ENCODE data around the gene SYDE2.
"Not testable (repeated sequence)": the region's sequence is repeated elsewhere in the genome, so short reads cannot be mapped to it uniquely, and the experiment has no call there.

The SYDE2 gene

DNA sequence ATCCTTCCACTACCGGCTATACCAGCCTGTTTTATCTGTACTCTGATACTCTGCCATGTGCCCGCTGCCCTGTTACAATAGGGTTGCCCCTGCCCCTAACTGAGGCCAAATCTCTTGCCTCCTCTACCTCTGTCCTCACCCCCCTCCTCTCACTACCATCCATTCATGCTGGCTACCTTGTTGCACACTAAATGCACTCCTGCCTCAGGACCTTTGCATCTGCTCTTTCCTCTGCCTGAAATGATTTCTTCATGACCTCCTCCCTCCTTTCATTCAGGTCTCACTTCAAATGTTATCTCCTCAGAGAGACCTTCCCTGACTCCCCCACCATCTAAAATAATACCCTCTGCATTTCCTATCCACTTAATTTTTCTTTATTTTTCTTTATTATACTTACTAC lies 7.7 kb upstream of the SYDE2 start:
- DNase-seq: no peak

DNA sequence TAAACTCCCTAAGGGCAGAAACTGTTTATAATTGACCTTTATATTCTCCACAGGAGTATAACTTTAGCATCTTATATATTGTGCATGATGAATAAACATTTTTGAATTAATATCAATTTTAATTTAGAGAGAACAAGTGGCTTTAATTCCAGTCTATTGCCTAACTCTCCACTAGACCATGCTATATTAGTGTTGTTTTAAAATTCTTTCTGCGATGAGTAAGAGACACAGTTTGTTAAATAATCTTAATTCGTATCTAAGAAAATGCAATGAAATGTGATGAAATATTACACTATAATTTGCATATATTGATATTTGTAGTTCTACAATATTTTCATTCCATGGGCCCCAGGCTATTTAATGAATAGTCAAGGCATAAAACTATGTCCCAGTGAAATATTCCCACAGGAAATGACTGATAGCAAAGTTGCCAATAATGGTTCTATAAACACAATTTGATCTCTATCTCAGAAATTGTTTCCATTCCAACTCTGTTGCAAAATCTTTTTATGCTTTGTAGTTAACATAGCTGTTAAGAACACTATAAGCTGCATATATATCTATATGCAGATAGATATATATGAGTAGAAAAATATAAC lies 2.9 kb upstream of the SYDE2 start:
- DNase-seq: no peak

DNA sequence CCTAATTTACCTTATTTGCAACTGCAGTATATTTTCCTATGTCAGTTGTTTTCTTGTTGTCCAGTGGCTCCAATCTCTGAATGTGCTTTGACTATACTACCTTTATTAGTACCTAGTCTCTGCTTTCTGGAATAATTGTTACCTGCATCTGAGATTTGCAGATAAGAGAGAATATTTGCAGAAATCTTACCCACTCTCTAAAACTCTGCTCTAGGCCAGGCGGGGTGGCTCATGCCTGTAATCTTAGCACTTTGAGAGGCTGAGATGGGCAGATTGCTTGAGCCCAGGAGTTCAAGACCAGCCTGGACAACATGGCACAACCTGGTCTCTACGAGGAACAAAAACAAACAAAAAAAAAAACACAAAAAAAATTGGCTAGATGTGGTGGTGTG lies 2.0 kb upstream of the SYDE2 start:
- DNase-seq: no peak

DNA sequence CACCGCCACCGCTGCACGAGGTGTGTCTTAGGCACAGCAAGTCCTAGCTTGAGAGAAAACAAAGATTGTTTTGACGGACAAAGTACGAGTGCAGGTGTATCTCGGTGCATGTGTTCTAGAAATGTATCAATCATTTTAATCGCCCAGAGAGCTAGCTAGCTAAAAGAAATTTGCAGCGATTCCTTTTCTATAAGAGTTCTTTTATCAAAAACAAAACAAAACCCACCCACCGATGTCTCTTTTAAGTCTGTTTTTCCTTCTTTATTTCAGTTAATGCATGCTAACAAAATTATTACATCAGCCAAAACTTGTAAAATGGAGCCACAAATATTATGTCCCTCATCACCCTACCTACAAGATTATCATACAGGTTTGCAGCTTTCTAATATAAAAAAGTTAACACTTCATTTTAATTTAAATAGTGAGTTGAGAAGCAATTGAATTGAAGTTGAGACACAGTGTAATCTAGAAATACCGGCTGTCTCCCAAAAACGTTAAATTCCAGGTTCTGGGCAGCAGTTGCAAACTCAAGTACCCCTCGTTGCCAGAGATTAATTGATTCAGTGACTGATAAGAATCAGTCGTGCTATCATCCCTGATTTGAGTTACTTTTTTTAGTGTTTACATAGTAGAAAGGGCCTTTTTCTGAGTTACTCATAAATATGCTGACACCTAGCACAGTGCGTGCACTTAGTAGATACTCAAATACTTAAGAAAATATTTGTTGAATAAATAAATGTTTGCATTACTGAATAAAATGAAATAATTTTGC lies 1.5 kb upstream of the SYDE2 start:
- DNase-seq: no peak

DNA sequence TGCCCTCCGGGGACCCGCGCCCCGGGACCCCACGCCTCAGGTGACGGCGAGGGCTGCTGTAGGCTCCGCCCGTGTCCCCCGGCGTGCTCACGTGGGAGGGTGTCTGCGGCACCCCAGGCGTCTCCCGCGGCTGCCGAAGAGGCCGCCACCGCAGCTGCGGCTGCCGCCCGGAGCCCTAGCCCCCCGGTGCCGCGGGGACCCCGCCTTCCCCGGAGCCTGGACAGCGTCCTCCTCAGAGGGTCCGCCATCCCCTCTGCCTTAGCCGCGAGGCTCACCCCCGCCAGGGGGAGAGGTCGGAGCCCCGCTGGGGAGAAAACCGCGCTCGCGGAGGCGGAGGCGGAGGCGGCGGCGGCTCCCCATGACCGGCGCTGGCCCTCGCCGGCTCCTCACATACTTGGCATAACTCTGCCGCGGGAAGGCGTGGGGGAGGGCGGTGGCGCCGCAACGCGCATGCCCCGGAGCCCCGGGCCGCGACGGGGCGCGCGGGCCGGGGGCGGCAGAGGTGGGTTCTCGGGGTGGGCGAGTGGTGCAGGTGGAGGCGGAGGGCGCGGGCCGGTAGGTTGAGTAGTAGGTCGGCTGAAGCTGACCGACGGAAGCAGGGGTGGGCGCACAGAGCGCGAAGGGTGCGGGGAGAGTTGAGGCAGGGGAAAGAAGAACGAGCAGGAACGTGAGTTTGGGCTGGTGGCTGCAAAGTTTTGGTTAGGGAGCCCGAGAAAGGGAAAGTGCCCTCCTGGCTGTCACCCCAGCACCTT lies 700 bp upstream of the SYDE2 start:
- peak; percentile 47 to 61 for DNase-seq

DNA sequence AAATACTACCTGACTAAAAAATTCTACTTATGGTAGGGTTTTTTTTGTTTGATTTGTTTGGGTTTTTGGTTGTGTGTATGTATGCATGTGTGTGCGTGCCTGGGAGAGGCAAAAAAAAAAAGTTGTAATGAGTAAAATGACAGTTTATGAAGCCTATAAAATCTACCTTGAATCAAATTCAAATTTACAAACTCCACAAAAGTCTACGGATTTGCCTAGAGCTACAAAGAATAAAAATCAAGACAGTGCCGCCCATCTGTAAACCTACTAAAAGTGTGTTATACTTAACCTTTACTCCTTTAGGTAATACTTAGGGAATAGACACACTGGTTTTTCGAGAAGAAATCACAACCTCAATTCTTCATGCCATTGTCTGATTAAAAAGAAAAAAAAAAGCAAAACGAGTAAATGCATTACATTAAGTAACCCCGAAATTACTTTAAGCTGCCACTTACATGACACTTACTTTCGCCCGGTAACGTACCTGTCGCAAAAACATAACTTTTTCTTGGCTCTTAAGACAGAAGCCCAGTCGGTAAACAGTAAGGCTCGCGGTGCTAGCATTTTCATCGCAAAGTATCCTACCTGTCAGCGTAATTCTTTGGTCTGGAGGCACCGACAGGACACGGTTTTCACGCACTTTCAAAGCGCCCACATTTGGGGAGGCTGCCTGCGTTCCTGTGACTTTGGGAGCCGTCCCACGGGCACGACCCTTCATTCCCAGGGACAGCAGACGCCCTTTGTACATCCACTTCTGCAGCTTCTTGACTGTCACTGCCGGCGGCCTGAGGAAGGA lies 951 bp downstream of the SYDE2 start:
- peak; percentile 48 to 50 for DNase-seq

DNA sequence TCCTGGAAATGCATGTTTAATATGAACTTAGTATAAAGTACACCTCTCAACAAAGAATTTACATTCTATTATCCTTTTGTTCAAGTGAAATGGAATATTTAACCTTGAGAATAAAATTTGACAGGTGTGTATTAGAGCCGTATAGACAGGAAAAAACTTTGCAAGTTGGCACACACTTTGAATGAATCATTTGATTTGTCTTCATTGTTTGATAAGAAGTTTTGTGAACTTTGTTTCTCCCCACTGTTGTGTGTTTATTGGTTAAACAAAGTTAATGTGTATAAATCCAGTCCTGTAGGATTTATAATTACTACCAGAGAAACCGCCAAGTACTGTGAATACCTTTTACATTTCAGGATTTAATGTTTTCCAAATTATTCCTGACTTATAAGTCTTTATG lies 2.0 kb downstream of the SYDE2 start:
- no peak for DNase-seq

DNA sequence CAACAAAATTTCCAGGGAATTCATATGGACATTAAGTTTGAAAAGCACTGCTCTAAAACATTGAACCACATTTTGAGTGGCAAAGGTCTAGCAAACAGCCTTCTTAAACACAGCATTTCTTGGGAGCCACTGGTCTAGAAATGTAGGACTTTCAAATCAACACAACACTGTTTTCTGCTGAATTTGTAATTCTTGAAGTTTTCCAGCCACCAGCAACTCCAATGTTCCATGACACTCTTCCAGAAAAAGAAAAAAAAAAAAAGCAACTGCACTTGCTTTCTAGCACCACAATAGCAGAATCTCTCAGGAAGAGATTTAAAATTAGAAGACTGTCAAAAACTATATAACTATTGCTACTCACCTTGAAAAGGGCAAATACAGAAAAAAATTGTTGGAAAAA lies 4.5 kb downstream of the SYDE2 start:
- no peak for DNase-seq

DNA sequence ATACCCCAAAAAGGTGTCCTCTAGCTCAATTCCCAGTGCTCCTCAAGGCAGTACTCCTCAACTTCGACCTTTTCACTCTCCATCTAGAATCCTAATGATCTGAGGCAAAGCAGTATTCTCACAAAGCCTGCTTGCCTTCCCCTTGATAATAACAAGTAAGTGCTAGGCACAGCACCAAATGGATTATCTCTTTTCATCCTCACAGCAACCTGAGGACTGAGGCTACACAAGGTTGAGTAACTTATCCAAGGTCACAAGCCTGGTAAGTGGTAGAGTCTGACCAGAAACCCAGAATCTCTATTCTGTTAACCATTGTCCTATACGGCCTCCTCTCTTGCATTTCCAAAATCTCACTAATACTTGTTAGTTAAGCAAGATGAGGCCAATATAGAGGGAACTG lies 5.1 kb downstream of the SYDE2 start:
- DNase-seq: no peak

DNA sequence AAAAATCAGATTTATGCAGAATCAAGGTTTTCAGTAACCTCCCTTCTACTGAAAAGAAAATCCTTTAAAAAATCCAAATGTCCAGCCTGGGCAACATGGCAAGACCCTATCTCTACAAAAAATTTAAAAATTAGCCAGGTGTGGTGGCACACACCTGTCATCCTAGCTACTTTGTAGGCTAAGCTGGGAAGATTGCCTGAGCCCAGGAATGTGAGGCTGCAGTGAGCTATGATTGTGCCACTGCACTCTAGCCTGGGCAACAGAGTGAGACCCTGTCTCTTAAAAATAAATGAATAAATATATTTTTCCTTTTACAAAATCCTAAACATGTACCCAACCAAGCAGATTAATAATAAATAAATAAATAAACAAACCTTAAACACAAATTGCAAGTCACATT lies 8.7 kb downstream of the SYDE2 start:
- not testable (repeated sequence) for DNase-seq

DNA sequence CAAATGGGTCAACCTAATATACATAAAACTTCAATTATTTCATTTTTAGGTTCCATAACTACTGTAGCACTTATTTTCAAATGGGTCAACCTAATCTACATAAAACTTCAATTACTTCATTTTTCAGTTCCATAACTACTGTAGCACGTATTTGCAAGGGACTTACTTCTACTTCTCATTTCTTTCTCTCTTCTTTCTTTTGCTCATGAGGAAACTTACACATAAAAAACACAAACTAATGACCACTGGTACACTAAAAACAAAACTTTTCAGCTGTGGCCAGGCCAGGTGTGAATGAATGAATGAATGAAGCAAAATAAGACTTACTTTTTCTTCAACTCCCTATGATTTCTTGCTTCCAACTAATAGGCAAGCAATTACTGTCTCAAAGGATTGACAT lies 11.7 kb downstream of the SYDE2 start:
- no peak for DNase-seq

DNA sequence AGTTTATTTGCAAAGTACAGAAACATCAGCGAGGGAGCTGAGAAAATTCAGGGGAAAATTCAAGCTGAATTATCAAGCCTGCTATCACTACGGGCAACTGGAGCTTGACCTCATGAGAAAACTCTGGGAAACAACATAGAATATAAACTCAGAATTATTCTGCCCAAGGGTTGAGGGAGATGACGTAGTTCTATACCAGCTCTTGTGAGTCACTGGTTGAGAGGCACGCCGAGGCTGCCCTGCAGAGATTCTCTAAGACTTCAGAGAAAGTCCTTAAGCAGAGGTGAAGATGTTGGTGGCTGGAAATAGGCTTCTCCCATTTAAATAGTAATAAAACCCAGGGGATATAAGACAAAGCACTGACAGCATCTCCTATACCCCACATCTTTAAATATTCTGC lies 12.3 kb downstream of the SYDE2 start:
- no peak for DNase-seq

DNA sequence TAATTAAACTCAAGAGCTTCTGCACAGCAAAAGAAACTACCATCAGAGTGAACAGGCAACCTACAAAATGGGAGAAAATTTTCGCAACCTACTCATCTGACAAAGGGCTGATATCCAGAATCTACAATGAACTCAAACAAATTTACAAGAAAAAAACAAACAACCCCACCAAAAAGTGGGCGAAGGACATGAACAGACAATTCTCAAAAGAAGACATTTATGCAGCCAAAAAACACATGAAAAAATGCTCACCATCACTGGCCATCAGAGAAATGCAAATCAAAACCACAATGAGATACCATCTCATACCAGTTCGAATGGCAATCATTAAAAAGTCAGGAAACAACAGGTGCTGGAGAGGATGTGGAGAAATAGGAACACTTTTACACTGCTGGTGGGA lies 13.8 kb downstream of the SYDE2 start:
- not testable (repeated sequence) for DNase-seq

DNA sequence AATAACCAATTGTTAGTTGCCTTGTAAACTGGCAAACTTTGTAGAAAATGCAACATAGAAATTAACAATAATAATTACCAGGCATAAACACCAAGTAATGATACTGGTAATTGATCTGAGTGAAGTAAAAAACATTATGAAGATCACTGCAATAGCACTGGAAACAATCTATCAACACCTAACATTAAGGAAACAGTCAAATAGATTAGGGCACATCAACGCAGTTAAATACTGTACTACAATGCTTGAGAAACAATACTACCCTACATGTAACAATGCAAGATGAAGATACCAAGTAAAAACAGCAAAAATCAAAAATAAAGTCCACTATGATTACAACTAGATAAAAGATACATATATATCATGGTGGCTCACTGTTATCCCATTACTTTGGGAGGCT lies 16.6 kb downstream of the SYDE2 start:
- no peak for DNase-seq

DNA sequence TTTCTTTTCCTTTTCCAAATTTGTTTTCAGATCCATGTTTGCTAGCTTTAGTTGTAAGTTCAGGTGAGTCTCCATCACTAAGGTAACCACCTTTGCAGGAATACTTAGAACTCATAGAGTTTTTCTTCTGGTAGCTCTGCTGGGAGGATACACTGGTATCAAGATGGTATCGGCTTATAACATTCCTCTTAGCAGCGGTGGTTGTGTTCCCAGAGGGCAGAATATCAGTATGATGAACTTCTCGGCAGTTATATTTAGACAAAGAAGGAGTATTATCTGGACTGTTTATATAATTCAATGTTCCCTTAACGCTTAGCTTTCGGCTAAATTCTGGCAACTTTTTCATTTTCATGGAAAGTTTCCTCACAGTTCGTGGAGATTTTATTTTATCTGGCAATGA lies 18.1 kb downstream of the SYDE2 start:
- DNase-seq: no peak

DNA sequence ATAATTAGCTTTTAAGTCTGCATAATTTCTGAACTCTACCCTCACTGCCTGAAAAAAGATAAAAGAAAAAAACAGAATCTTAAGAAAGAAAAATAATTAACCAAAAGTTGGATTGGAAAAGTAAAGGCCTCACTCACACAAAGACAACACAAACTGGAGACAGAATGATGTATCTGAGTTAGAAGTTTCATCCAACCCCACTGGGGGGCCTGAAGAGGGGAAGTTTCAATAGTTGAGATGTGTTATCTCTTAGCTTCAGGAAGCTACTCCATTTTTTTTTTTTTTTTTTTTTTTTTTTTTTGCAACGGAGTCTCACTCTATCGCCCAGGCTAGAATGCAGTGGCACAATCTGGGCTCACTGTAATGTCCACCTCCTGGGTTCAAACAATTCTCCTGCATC lies 19.9 kb downstream of the SYDE2 start:
- peak in 1 of 2 experiments; percentile 11 for DNase-seq

DNA sequence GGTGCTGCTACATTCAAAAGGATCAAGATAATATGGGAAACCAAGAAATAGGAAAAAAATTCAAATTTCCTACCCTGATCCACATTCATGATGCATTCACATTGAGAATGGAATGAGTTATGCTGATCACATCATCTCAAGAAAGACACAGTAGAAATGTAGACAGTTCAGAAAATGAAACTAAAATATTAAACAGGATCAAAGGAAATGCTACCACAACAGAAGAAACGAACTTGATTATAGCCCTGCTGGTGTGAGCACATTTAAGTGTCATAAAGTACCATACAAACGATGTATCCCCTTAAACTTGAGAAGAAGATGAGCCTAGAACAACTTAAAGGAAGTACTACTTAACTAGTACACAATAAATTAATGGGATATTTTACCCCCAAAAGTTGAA lies 21.3 kb downstream of the SYDE2 start:
- no peak for DNase-seq

DNA sequence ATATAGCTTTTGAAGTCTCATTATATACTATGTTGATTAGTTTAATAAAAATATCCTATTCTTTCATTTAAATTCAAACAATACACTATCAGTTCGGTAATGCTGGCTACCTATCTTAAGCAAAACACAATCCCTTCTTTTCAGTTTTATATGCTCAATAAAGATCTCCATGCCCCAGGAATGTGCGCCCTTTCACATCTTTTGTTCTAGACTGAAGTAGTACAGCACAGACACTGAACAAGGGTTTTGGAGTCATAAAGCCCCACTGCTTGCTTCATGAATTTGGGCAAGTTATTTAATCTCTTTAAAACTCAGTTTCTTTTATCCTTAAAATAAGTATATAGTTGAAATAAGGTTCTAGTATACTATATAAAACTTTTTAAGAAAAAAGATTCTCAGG lies 22.4 kb downstream of the SYDE2 start:
- DNase-seq: no peak

DNA sequence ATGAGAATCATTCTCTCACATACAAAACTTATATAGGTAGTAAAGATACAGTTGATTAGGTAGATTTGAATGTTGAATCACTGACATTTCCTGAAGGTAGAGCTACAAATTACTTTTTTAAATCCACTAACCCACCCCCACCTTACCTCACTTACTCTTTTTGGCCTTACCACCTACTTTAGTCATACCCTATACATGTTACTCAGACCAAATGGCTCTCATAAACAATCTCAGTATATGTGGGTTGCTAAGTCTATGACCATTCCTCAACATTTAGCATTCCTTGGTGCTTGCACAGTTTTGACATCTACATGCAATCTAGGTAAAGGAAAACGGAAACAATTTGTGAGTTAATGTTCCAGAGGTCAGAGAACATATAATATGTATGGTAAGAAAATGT lies 26.3 kb downstream of the SYDE2 start:
- no peak for DNase-seq

DNA sequence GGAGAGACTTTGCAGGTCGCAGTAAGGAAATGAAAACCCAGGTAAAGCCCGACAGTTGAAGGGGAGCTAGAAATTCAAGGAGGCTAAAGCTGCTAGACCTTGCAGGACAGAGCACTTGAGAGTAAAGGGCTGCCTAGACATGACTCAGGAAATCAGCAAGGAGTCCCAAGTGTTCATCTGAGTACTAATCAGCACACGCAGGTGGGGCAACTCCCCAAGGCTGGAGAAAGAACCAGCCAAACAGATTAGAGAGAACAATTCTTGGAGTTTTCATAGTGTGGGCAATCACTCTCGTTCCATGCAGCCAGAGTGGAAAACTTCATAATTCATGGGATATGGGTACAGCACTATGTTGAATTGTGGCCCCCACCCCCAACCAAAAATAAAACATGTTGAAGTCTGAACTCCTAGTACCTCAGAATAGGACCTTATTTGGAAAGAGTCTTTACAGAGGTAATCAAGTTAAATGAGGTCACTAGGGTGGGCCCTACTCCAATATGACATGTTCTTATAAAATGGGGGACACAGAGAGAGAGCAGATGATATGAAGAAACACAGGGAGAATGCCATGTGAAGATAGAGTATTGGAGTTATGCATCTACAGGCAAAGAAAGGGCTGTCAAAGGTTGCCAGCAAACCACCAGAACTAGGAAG lies 28.0 kb downstream of the SYDE2 start:
- no peak for DNase-seq

DNA sequence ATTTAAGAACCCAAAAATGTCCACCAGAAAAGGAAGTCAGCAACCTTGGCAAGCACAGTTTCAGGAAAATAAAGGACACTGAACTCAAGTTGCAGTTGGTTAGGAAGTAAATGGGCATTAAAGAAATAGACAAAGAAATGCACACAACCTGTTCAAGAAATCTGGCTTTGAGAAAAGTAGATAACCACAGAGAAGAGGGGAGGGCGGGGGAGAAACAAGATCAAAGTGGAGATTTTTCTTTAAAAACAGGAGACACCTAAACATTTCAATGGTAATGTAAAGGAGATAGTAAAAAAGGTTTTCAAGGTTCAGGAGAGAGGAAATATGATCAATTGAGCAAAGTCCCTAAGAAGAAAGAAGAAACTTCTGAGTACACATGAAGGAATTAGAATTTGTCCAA lies 29.1 kb downstream of the SYDE2 start:
- DNase-seq: no peak

DNA sequence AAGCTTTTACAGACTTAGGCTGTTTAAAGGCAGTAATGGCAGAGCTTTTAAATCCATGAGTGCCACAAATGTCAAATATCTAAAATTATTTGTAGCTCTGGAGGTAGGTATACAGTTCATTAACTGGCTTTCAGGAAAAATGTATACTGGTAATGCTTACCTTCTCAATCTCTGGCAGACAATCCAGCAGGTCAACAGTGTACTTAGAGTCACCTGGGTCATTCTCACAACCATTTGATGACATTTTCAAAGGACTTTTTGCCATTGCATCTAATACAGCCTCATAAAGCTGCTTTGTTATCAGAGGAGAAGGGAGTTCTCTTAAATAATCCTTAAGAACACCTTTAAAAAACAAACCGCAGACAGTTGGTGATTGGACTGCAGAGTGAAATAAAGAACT lies 31.9 kb downstream of the SYDE2 start:
- no peak for DNase-seq

DNA sequence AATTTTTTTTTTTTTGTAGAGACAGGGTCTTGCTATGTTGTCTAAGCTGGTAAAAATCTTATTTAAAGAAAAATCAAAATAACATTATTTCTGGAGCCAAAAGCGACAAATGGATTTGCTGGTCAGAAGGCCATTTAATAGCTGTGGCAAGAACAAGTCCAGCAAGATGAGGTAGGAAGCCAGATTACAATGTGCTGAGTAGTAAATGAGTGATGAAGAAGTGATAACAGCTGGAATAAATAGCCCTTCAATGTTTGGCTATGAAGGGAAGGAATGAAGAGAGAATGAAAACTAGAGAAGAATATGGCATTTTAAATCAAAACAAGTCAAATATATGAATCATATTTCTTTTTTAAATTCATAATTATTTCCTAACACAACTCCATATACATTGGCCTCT lies 34.5 kb downstream of the SYDE2 start:
- no peak for DNase-seq

Data from Kasumi-1 (cell line).